GM21825 (cell line): Measurements from ENCODE around the gene GRB14.
"Not testable (repeated sequence)": the region's sequence is repeated elsewhere in the genome, so short reads cannot be mapped to it uniquely, and the experiment has no call there.

Source experiments
- ATAC-seq: cut with Tn5 transposase; IDR thresholded peaks from one replicate; pipeline ENCODE4 v1.9.1; 2021; ENCODE audit warnings: mild to moderate bottlenecking, moderate library complexity; ENCODE audit not compliant: unreplicated experiment

The GRB14 gene

GRCh38 chr2:164498836-164499235, 122.4 kb downstream of the GRB14 start:
- no peak for ATAC-seq

GRCh38 chr2:164496881-164497280, 124.4 kb downstream of the GRB14 start:
- ATAC-seq = no peak

- ATAC-seq = no peak
Measured at GRCh38 chr2:164496421-164496820, 124.9 kb downstream of the GRB14 start.

GRCh38 chr2:164495491-164496223, 125.6 kb downstream of the GRB14 start:
- no peak for ATAC-seq

- no peak for ATAC-seq
Measured at GRCh38 chr2:164485541-164485940, 135.7 kb downstream of the GRB14 start.

- no peak for ATAC-seq
Measured at GRCh38 chr2:164479460-164479859, 141.8 kb downstream of the GRB14 start.

GRCh38 chr2:164478205-164478604, 143.1 kb downstream of the GRB14 start:
- no peak for ATAC-seq

GRCh38 chr2:164474873-164475272, 146.4 kb downstream of the GRB14 start:
- no peak for ATAC-seq

GRCh38 chr2:164473021-164473420, 148.3 kb downstream of the GRB14 start:
- no peak for ATAC-seq

GRCh38 chr2:164465047-164465446, 156.2 kb downstream of the GRB14 start:
- not testable (repeated sequence) for ATAC-seq

GRCh38 chr2:164464376-164464775, 156.9 kb downstream of the GRB14 start:
- no peak for ATAC-seq

GRCh38 chr2:164458792-164459191, 162.5 kb downstream of the GRB14 start:
- no peak for ATAC-seq

GRCh38 chr2:164457271-164457670, 164.0 kb downstream of the GRB14 start:
- ATAC-seq = no peak

- ATAC-seq = no peak
Measured at GRCh38 chr2:164456619-164457018, 164.7 kb downstream of the GRB14 start.

GRCh38 chr2:164453656-164454305, 167.5 kb downstream of the GRB14 start:
- no peak for ATAC-seq

GRCh38 chr2:164450278-164450677, 171.0 kb downstream of the GRB14 start:
- ATAC-seq = no peak

- ATAC-seq = no peak
Measured at GRCh38 chr2:164449706-164450105, 171.6 kb downstream of the GRB14 start.

- ATAC-seq = no peak
Measured at GRCh38 chr2:164447660-164448059, 173.6 kb downstream of the GRB14 start.
